Measurements from ENCODE around the gene DCST2. TPM values are rescaled to one million over a fixed set of nuclear protein-coding genes. Genes with fewer than 3 reads are reported as not detected.

DCST2 gene
- polyA plus RNA-seq, 1 of the 3 experiments (the other 2 are of a cell fraction), result 0.76 TPM

DNA sequence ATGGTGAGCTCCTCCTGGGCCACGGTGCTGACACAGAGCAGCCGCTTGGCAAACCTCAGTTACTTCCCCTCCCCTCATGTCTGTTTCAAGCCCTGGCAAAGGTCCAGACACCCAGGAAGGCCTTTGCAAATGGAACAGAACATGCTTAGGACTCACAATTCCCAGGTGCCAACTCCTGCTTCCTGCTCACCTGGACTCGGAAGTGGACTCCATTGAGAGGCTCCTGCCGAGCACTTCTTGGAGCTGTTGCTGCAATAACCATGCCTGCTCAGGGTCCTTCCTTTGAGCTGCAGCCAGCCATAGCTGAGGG, 10.7 kb downstream of the DCST2 start:
- ChIA-PET POLR2A (interaction anchor here (1.3 kb wide), 1 partner anchor 12 kb away, joined by 4 read pairs; no protein-coding TSS in a partner anchor), CTCF (interaction anchor here (1.0 to 4.9 kb wide), 11 partner anchors 10 to 145 kb away, joined by 3 to 28 read pairs (median 5); partner anchors contain the start of genes ADAM15, DCST1 and DCST2)
- DNase-seq, result peak; percentile 57
- Histone ChIP-seq H3K4me3 (ENCODE audit: low read depth in 2 of 2, low read length in 1 of 2) (no peak overlapping the region), H3K79me2 (ENCODE audit: insufficient read depth) (no peaks in the 10 kb centered on the region), H3K9me2 (no peaks in the 10 kb centered on the region), H3K4me1 (ENCODE audit: control insufficient read depth in 1 of 2, insufficient read depth in 2 of 2, low read depth in 1 of 2, low read length in 1 of 2) (peaks cover 0 to 4% of the 10 kb centered on the region in 2 experiments; a peak in 1 of 4 replicates), H3F3A (replicated peaks; ENCODE audit: insufficient read depth) (peaks cover under 1% of the 10 kb centered on the region), H3K27ac (ENCODE audit: low read depth in 2 of 2, low read length in 1 of 2) (no peak overlapping the region), H3K9ac (no peak overlapping the region), H3K27me3 (ENCODE audit: insufficient read depth) (no peaks in the 10 kb centered on the region), H2AFZ (ENCODE audit: low read depth) (no peak overlapping the region), H3K4me2 (no peak overlapping the region), H3K9me3 (no peaks in the 10 kb centered on the region), H3K36me3 (replicated peaks in 1 of 2; ENCODE audit: control insufficient read depth in 1 of 2, insufficient read depth in 2 of 2, low read length in 1 of 2) (no peaks in the 10 kb centered on the region), H4K20me1 (ENCODE audit: insufficient read depth) (no peaks in the 10 kb centered on the region)
- WGBS (ENCODE audit: low lambda C conversion rate), result 67% methylated on average over 4 of the region's 4 CpGs
- TF ChIP-seq TAF1 (IDR thresholded peaks at IDR 0.05; ENCODE audit: borderline replicate concordance, low read depth, low read length), result no peak
- TF ChIP-seq CTCF (IDR thresholded peaks at IDR 0.05), result no peak
- no peak for TF ChIP-seq ELF1 (IDR thresholded peaks at IDR 0.05)
- TF ChIP-seq RFX5 (IDR thresholded peaks at IDR 0.05; ENCODE audit: low read length), result no peak
- TF ChIP-seq FOXJ3 (CRISPR knock-in tag; IDR thresholded peaks at IDR 0.05), result no peak
- TF ChIP-seq RAD21 (IDR thresholded peaks at IDR 0.05; ENCODE audit: low read length), result no peak

- Histone ChIP-seq H3K4me3 (ENCODE audit: low read depth in 2 of 2, low read length in 1 of 2) (no peak overlapping the region), H3K36me3 (replicated peaks in 1 of 2; ENCODE audit: control insufficient read depth in 1 of 2, insufficient read depth in 2 of 2, low read length in 1 of 2) (no peaks in the 10 kb centered on the region), H3K79me2 (ENCODE audit: insufficient read depth) (no peaks in the 10 kb centered on the region), H3K9me2 (no peaks in the 10 kb centered on the region), H3K9me3 (no peaks in the 10 kb centered on the region), H3F3A (replicated peaks; ENCODE audit: insufficient read depth) (peaks cover 6% of the 10 kb centered on the region), H3K4me2 (no peak overlapping the region), H4K20me1 (ENCODE audit: insufficient read depth) (no peaks in the 10 kb centered on the region), H2AFZ (ENCODE audit: low read depth) (no peak overlapping the region), H3K27ac (ENCODE audit: low read depth in 2 of 2, low read length in 1 of 2) (no peak overlapping the region), H3K9ac (no peak overlapping the region), H3K27me3 (ENCODE audit: insufficient read depth) (no peaks in the 10 kb centered on the region), H3K4me1 (ENCODE audit: control insufficient read depth in 1 of 2, insufficient read depth in 2 of 2, low read depth in 1 of 2, low read length in 1 of 2) (peaks cover 0 to 5% of the 10 kb centered on the region in 2 experiments; a peak in 1 of 4 replicates)
- CTCF ChIA-PET, result interaction anchor here (1.0 to 4.9 kb wide), 14 partner anchors 10 to 145 kb away, joined by 3 to 28 read pairs (median 6); partner anchors contain the start of genes ADAM15, DCST1, DCST2 and LENEP
- POLR2A ChIA-PET, result interaction anchor here (1.3 kb wide), 1 partner anchor 11 kb away, joined by 4 read pairs; no protein-coding TSS in a partner anchor
- TF ChIP-seq IRF3 (IDR thresholded peaks at IDR 0.05; ENCODE audit: low read depth, low read length) (no peak), CTCF (IDR thresholded peaks at IDR 0.05) (no peak), GATA2 (CRISPR knock-in tag; IDR thresholded peaks at IDR 0.05) (no peak), RXRA (IDR thresholded peaks at IDR 0.05; ENCODE audit: borderline replicate concordance, low read depth) (no peak), CHD2 (IDR thresholded peaks at IDR 0.05; ENCODE audit: low read length, partially characterized antibody) (no peak), MEF2A (IDR thresholded peaks at IDR 0.05; ENCODE audit: borderline replicate concordance, low read depth) (no peak), SMC3 (IDR thresholded peaks at IDR 0.05; ENCODE audit: low read depth, low read length) (no peak), RFX5 (IDR thresholded peaks at IDR 0.05; ENCODE audit: low read length) (no peak), NRF1 (IDR thresholded peaks at IDR 0.05; ENCODE audit: low read depth, low read length) (no peak)
- TF ChIP-seq, protein P1, sequence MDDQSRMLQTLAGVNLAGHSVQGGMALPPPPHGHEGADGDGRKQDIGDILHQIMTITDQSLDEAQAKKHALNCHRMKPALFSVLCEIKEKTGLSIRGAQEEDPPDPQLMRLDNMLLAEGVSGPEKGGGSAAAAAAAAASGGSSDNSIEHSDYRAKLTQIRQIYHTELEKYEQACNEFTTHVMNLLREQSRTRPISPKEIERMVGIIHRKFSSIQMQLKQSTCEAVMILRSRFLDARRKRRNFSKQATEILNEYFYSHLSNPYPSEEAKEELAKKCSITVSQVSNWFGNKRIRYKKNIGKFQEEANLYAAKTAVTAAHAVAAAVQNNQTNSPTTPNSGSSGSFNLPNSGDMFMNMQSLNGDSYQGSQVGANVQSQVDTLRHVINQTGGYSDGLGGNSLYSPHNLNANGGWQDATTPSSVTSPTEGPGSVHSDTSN (IDR thresholded peaks at IDR 0.05), result no peak
- no peak for DNase-seq
- WGBS (ENCODE audit: low lambda C conversion rate), result 69% methylated on average over 8 of the region's 8 CpGs
Measured at GRCh38 chr1:155022136-155022926, 11.2 kb downstream of the DCST2 start.
